Right lobe of liver (tissue), 4 donors: ENCODE results near the gene CDH7.

Experiments used
- POLR2A ChIP-seq: fragments of 450-650 bp; IDR thresholded peaks from one replicate; pipeline ENCODE4 v1.6.1; 2017; ENCODE audit warnings: antibody characterized with exemption, mild to moderate bottlenecking
- TF ChIP-seq, protein P1 (sequence below), 4 donors: fragments of 200-600 bp in 3 of 4; fragments of 450-650 bp in 1 of 4; IDR thresholded peaks; one replicate each; pipeline versions ENCODE4 v1.5.1 to v1.8.0; 2016 to 2022; ENCODE audit warnings: antibody characterized with exemption in 4 of 4, mild to moderate bottlenecking in 2 of 4
- donor health status: DM: no; HTN: no; CAD: no.
- donor health status: DM: no; HTN: no; CAD: no.
- donor health status: DM: no; HTN: yes; CAD: no.

GRCh38 chr18:65901522-65901921 is 150.7 kb downstream of the CDH7 start:
- TF ChIP-seq, protein P1, sequence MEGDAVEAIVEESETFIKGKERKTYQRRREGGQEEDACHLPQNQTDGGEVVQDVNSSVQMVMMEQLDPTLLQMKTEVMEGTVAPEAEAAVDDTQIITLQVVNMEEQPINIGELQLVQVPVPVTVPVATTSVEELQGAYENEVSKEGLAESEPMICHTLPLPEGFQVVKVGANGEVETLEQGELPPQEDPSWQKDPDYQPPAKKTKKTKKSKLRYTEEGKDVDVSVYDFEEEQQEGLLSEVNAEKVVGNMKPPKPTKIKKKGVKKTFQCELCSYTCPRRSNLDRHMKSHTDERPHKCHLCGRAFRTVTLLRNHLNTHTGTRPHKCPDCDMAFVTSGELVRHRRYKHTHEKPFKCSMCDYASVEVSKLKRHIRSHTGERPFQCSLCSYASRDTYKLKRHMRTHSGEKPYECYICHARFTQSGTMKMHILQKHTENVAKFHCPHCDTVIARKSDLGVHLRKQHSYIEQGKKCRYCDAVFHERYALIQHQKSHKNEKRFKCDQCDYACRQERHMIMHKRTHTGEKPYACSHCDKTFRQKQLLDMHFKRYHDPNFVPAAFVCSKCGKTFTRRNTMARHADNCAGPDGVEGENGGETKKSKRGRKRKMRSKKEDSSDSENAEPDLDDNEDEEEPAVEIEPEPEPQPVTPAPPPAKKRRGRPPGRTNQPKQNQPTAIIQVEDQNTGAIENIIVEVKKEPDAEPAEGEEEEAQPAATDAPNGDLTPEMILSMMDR (IDR thresholded peaks at IDR 0.05) = no peak
- no peak for TF ChIP-seq POLR2A
